HG02981 (cell line): Measurements from ENCODE around the gene TBK1.
"Not testable (repeated sequence)": the region's sequence is repeated elsewhere in the genome, so short reads cannot be mapped to it uniquely, and the experiment has no call there.

Experiments used
- ATAC-seq: cut with Tn5 transposase; IDR thresholded peaks from one replicate; pipeline ENCODE4 v1.9.1; 2021; ENCODE audit warnings: mild to moderate bottlenecking, moderate library complexity; ENCODE audit not compliant: unreplicated experiment

TBK1 gene

GRCh38 chr12:64494998-64495729 lies 43.2 kb downstream of the TBK1 start:
- ATAC-seq = no peak

GRCh38 chr12:64496839-64497400 lies 45.0 kb downstream of the TBK1 start:
- ATAC-seq = no peak

- ATAC-seq = no peak
These were observed 45.6 kb downstream of the TBK1 start for GRCh38 chr12:64497484-64497883.

- ATAC-seq = no peak
These were observed 46.0 kb downstream of the TBK1 start for GRCh38 chr12:64497903-64498302.

GRCh38 chr12:64500394-64500793 lies 48.5 kb downstream of the TBK1 start:
- no peak for ATAC-seq

GRCh38 chr12:64501486-64501885 lies 49.6 kb downstream of the TBK1 start:
- no peak for ATAC-seq

GRCh38 chr12:64506955-64507354 lies 55.0 kb downstream of the TBK1 start:
- no peak for ATAC-seq

GRCh38 chr12:64510667-64511066 lies 58.7 kb downstream of the TBK1 start:
- ATAC-seq = no peak

- no peak for ATAC-seq
These were observed 66.5 kb downstream of the TBK1 start for GRCh38 chr12:64518396-64518795.

GRCh38 chr12:64521833-64522232 lies 69.9 kb downstream of the TBK1 start:
- no peak for ATAC-seq

- no peak for ATAC-seq
These were observed 70.4 kb downstream of the TBK1 start for GRCh38 chr12:64522316-64522715.

- ATAC-seq = no peak
These were observed 70.9 kb downstream of the TBK1 start for GRCh38 chr12:64522807-64523206.

- ATAC-seq = not testable (repeated sequence)
These were observed 71.9 kb downstream of the TBK1 start for GRCh38 chr12:64523565-64524444.

GRCh38 chr12:64525461-64526160 lies 73.7 kb downstream of the TBK1 start:
- ATAC-seq = no peak

GRCh38 chr12:64526859-64527258 lies 74.9 kb downstream of the TBK1 start:
- ATAC-seq = no peak

GRCh38 chr12:64528616-64529015 lies 76.7 kb downstream of the TBK1 start:
- ATAC-seq = no peak

GRCh38 chr12:64530566-64530965 lies 78.6 kb downstream of the TBK1 start:
- no peak for ATAC-seq

- ATAC-seq = no peak
These were observed 79.9 kb downstream of the TBK1 start for GRCh38 chr12:64531665-64532334.

GRCh38 chr12:64532734-64533351 lies 80.9 kb downstream of the TBK1 start:
- no peak for ATAC-seq

- no peak for ATAC-seq
These were observed 82.8 kb downstream of the TBK1 start for GRCh38 chr12:64534672-64535199.
